Stomach smooth muscle (tissue), 2 donors: Measurements from ENCODE around the gene CRTAC1.

ENCODE experiments used
- H3K27ac ChIP-seq: one replicate; pipeline ENCODE4 v1.7.0; 2013; ENCODE audit warnings: mild to moderate bottlenecking, low read length, inconsistent platforms
- H3K27me3 ChIP-seq, 2 donors: one replicate each; pipeline ENCODE4 v1.7.0; 2013; ENCODE audit warnings: low read length in 2 of 2; ENCODE audit not compliant: insufficient read depth in 2 of 2, control insufficient read depth in 1 of 2
- H3K36me3 ChIP-seq, 2 donors: one replicate each; pipeline ENCODE4 v1.7.0; 2013; ENCODE audit warnings: low read length in 2 of 2; ENCODE audit not compliant: control insufficient read depth in 2 of 2, insufficient read depth in 2 of 2
- H3K4me1 ChIP-seq: one replicate; pipeline ENCODE4 v1.7.0; 2013; ENCODE audit warnings: low read length; ENCODE audit not compliant: control insufficient read depth, insufficient read depth
- H3K4me3 ChIP-seq, 2 donors: one replicate each; pipeline ENCODE4 v1.7.0; 2013; ENCODE audit warnings: low read length in 2 of 2
- H3K9ac ChIP-seq, 2 donors: one replicate each; pipeline ENCODE4 v1.7.0; 2013; ENCODE audit warnings: low read length in 2 of 2, mild to moderate bottlenecking in 1 of 2
- H3K9me3 ChIP-seq, 2 donors: one replicate each; pipeline ENCODE4 v1.7.0; 2013; ENCODE audit warnings: low read length in 2 of 2; ENCODE audit not compliant: control insufficient read depth in 2 of 2
- donor health status: healthy.
- donor health status: Pancreatic carcinoma.

CRTAC1 gene

GRCh38 chr10:98010939-98011685 lies 19.3 kb downstream of the CRTAC1 start:
- Histone ChIP-seq H3K27ac (no peak overlapping the region), H3K4me1 (no peaks in the 10 kb centered on the region), H3K27me3 (peaks cover 13 to 22% of the 10 kb centered on the region in 2 donors), H3K36me3 (no peaks in the 10 kb centered on the region), H3K9ac (no peak overlapping the region), H3K9me3 (no peaks in the 10 kb centered on the region), H3K4me3 (no peak overlapping the region)

DNA sequence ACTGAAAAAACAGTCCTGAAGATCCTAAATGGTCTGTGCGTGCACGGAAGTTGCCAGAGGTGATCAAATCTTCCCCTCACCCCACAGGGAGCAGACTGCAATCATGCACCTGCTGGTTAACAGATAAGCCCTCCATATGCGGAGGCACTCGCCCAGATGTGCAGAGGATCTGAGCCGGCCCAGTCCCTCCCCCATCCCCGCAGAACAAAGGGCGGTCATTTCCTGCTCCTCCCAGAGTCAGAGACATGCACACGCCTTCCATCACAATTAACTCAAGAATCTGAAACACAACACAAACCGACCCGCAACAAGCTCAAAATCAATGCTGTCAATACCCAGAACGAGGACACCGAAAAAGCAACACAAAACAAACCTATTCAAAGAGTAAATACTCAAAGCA lies 24.2 kb downstream of the CRTAC1 start:
- no peaks in the 10 kb centered on the region for H3K9me3 ChIP-seq
- no peaks in the 10 kb centered on the region for H3K4me1 ChIP-seq
- peaks cover 12 to 13% of the 10 kb centered on the region in 2 donors for H3K27me3 ChIP-seq
- no peaks in the 10 kb centered on the region for H3K36me3 ChIP-seq
- no peak overlapping the region for H3K9ac ChIP-seq
- H3K4me3 ChIP-seq: no peak overlapping the region
- no peak overlapping the region for H3K27ac ChIP-seq

- Histone ChIP-seq H3K36me3 (no peaks in the 10 kb centered on the region), H3K27ac (no peak overlapping the region), H3K4me3 (no peak overlapping the region), H3K9me3 (peaks cover 3% of the 10 kb centered on the region in 2 donors), H3K4me1 (no peaks in the 10 kb centered on the region), H3K27me3 (peaks cover 7% of the 10 kb centered on the region in 2 donors), H3K9ac (no peak overlapping the region)
These were observed 28.7 kb downstream of the CRTAC1 start for GRCh38 chr10:98001736-98002135.

DNA sequence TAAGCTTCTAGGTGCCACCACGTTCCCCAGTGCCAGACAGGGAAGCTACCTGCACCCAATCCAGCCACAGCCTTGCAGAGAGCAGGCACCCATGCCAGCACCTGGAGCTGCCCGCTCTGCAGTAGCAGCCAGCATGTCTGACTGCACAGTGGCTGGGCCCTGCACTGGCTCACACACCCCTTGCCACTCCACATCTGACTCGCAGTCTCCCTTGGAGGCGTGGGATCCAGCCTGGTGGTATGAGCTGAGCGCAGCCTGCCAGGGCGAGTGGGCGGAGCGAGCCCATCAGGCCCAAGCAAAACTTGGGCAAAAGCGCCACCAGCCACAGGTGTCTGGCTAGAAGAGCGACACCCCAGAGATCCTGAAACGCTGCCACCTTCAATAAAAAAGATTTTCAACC lies 30.1 kb downstream of the CRTAC1 start:
- no peak overlapping the region for H3K9ac ChIP-seq
- peaks cover 3% of the 10 kb centered on the region in 2 donors for H3K9me3 ChIP-seq
- H3K27ac ChIP-seq: no peak overlapping the region
- H3K36me3 ChIP-seq: no peaks in the 10 kb centered on the region
- H3K4me3 ChIP-seq: no peak overlapping the region
- no peaks in the 10 kb centered on the region for H3K4me1 ChIP-seq
- no peaks in the 10 kb centered on the region for H3K27me3 ChIP-seq

GRCh38 chr10:97999923-98000248 lies 30.5 kb downstream of the CRTAC1 start:
- H3K4me3 ChIP-seq: no peak overlapping the region
- H3K9me3 ChIP-seq: peaks cover 3% of the 10 kb centered on the region in 2 donors
- no peaks in the 10 kb centered on the region for H3K4me1 ChIP-seq
- H3K9ac ChIP-seq: no peak overlapping the region
- no peaks in the 10 kb centered on the region for H3K36me3 ChIP-seq
- peaks cover 0 to under 1% of the 10 kb centered on the region in 2 donors for H3K27me3 ChIP-seq
- H3K27ac ChIP-seq: no peak overlapping the region

DNA sequence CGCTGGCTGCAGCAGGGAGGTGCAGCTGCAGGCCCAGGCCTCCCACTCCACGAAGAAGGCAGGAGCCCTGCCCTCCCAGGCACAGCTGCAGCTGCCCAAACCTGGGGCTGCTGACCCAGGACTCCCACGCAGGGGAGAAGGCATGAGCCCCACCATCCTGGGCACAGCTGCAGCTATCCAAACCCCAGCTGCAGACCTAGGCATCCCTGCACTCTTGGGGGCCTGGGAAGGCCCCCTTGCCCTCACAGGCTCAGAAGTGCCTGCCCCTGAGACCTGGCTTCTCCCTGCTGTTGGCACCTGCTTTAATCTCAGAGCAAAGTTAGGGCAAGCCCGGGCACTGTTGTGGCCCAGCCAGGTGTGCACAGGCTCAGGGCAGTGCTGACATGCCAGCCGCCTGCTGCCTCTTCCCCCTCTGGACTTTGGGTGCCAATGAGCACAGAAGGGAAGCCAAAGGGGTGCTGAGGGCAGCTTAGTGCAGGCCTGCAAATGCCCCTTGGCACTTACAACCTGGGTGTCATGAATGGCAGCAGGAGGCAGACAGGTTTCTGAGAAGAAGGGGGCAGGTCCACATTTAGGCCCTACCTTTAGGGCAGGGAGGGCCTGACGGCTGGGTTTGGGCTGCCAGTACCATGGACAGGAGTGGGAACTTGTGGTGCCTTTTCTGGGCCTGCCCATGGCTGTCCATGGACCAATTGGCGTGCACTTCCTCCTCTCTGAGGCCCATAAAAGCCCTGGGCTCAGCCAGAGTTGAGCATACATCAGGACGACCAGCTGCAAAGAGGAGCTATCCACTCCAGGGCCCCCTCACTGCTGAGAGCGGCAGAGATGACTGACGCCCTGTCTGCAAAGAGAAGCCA lies 31.1 kb downstream of the CRTAC1 start:
- no peaks in the 10 kb centered on the region for H3K4me1 ChIP-seq
- H3K9me3 ChIP-seq: peaks cover 3% of the 10 kb centered on the region in 2 donors

DNA sequence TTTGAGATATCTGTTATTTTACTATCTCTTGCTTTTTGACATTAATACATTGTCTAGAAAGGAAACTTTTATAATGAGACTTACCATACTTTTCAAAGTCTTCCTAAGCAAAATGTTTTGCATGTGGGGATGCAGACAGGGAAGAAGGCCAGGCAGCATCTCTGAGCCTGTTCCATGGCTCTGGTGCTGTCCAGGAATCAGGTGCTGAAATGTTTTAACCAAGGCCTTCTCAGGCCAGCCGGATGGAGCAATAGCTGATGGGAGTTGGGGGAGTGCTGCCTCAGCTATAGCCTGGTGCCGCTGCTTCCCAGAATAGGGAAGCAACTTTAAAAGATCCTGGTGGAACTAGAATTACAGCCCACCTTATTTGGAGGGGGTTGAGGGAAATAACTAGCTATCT lies 38.5 kb downstream of the CRTAC1 start:
- Histone ChIP-seq H3K36me3 (no peaks in the 10 kb centered on the region), H3K27ac (no peak overlapping the region), H3K27me3 (peaks cover 0 to 3% of the 10 kb centered on the region in 2 donors), H3K9ac (no peak overlapping the region), H3K4me1 (no peaks in the 10 kb centered on the region), H3K4me3 (no peak overlapping the region), H3K9me3 (no peaks in the 10 kb centered on the region)

More for the DNA sequence above, 31.1 kb downstream of the CRTAC1 start:
- Histone ChIP-seq H3K36me3 (no peaks in the 10 kb centered on the region), H3K27me3 (peaks cover 0 to 3% of the 10 kb centered on the region in 2 donors), H3K27ac (no peak overlapping the region), H3K9ac (no peak overlapping the region), H3K4me3 (no peak overlapping the region)

DNA sequence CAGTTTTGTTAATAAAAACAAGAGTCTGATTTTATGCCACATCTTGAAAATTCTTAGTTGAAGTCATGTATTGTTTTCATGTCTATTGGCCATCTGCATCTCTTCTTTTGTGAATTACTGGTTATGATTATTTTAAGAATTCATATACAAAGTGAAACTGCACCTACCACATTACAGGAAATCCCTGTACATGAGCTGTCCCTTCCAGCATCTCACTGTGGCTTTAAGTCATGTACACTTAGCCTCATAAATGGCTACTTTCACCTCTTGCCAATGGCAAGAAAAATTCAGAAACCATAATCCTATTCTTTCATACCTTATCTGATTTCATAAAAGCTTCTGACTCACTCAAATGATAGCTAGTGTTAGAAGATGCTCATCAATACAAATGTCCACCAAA lies 48.6 kb downstream of the CRTAC1 start:
- H3K9ac ChIP-seq: no peak overlapping the region
- H3K27ac ChIP-seq: no peak overlapping the region
- peaks cover 15 to 19% of the 10 kb centered on the region in 2 donors for H3K27me3 ChIP-seq
- no peaks in the 10 kb centered on the region for H3K36me3 ChIP-seq
- H3K4me3 ChIP-seq: no peak overlapping the region
- H3K9me3 ChIP-seq: no peaks in the 10 kb centered on the region
- H3K4me1 ChIP-seq: no peaks in the 10 kb centered on the region

GRCh38 chr10:97977673-97978072 lies 52.7 kb downstream of the CRTAC1 start:
- Histone ChIP-seq H3K9ac (no peak overlapping the region), H3K36me3 (no peaks in the 10 kb centered on the region), H3K27ac (no peak overlapping the region), H3K4me3 (no peak overlapping the region), H3K4me1 (no peaks in the 10 kb centered on the region), H3K27me3 (peaks cover 31 to 32% of the 10 kb centered on the region in 2 donors), H3K9me3 (no peaks in the 10 kb centered on the region)

DNA sequence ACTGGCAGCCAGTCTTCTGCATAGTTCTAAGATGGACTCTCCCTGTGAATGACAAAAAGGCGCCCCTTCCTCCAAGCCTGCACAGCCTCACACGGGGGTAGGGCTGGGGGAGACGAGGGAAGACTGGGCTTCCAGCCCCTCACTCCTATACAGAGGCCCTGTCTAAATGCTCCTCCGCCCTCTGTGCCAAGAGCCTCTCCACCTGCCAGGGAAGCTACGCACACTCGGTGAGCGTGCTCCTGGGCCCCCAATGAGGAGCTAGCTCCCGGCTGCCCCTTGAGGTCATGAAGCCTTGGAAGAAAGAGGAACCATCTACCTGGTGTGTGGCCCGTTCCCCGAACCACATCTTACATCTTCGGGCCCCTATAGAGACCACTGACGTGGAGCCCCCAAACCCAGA lies 54.8 kb downstream of the CRTAC1 start:
- no peak overlapping the region for H3K27ac ChIP-seq
- H3K36me3 ChIP-seq: no peaks in the 10 kb centered on the region
- no peaks in the 10 kb centered on the region for H3K4me1 ChIP-seq
- no peak overlapping the region for H3K4me3 ChIP-seq
- H3K9me3 ChIP-seq: no peaks in the 10 kb centered on the region
- no peak overlapping the region for H3K9ac ChIP-seq
- peaks cover 27 to 41% of the 10 kb centered on the region in 2 donors for H3K27me3 ChIP-seq
